Esophagus mucosa (tissue), 1 donor: ENCODE measurements around the gene ARHGEF6. TPM values are rescaled to one million over a fixed set of nuclear protein-coding genes. Genes with fewer than 3 reads are reported as not detected.

Experiments
- ATAC-seq: fragments of 200-7000 bp; cut with Tn5 transposase; one replicate; pipeline ENCODE4 v1.9.1; 2020
- total RNA-seq: library from RNA; stranded (reverse); gene quantifications from one replicate; pipeline ENCODE4 v1.2.4, GENCODE V29; 2023
- donor health status: DM: yes; HTN: yes; CAD: no.

ARHGEF6 gene
- total RNA-seq, 1 donor from 2014 or later = 1.2 TPM

GRCh38 chrX:136643243-136643642 is 137.5 kb downstream of the ARHGEF6 start:
- ATAC-seq = no peak

GRCh38 chrX:136639506-136640176 is 141.1 kb downstream of the ARHGEF6 start:
- no peak for ATAC-seq

- ATAC-seq = no peak
Measured at GRCh38 chrX:136636121-136636520, 144.6 kb downstream of the ARHGEF6 start.

- no peak for ATAC-seq
Measured at GRCh38 chrX:136635235-136635634, 145.5 kb downstream of the ARHGEF6 start.

- ATAC-seq = no peak
Measured at GRCh38 chrX:136630881-136631280, 149.9 kb downstream of the ARHGEF6 start.

- ATAC-seq = no peak
Measured at GRCh38 chrX:136629084-136629750, 151.5 kb downstream of the ARHGEF6 start.

- no peak for ATAC-seq
Measured at GRCh38 chrX:136627409-136627808, 153.3 kb downstream of the ARHGEF6 start.

- no peak for ATAC-seq
Measured at GRCh38 chrX:136626891-136627290, 153.8 kb downstream of the ARHGEF6 start.

GRCh38 chrX:136626237-136626636 is 154.5 kb downstream of the ARHGEF6 start:
- ATAC-seq = no peak

- no peak for ATAC-seq
Measured at GRCh38 chrX:136625246-136625645, 155.5 kb downstream of the ARHGEF6 start.

GRCh38 chrX:136623396-136623795 is 157.3 kb downstream of the ARHGEF6 start:
- ATAC-seq = no peak

GRCh38 chrX:136622568-136622967 is 158.2 kb downstream of the ARHGEF6 start:
- no peak for ATAC-seq

- ATAC-seq = no peak
Measured at GRCh38 chrX:136620780-136621179, 160.0 kb downstream of the ARHGEF6 start.

GRCh38 chrX:136619899-136620505 is 160.7 kb downstream of the ARHGEF6 start:
- ATAC-seq = no peak

GRCh38 chrX:136616987-136617685 is 163.6 kb downstream of the ARHGEF6 start:
- no peak for ATAC-seq

Other genes starting within 250 kb of the ARHGEF6 start
- gene VGLL1, start 248.7 kb downstream of the ARHGEF6 start, total RNA-seq = 0.36 TPM
- gene CD40LG, start 132.8 kb downstream of the ARHGEF6 start, total RNA-seq = not detected
- 103 TPM for gene RBMX, start 99.8 kb upstream of the ARHGEF6 start, total RNA-seq